HepG2 (cell line): ENCODE results near the gene CORO1A. TPM values are rescaled to one million over a fixed set of nuclear protein-coding genes. Genes with fewer than 3 reads are reported as not detected.

Experiments
- ATAC-seq: fragments of 200-7000 bp; cut with Tn5 transposase; 3 replicates; pipeline ENCODE4 v1.9.1; 2020; ENCODE audit warnings: mild to moderate bottlenecking, moderate library complexity
- BruUV-seq: library from RNA; stranded (reverse); fragments of 400-500 nt; replicated peaks from 2 replicates; lab custom pipeline; 2021; lab: Mats Ljungman, UMichigan
- CTCF ChIA-PET: fragments of 300-600 bp; formaldehyde crosslinking; extraction: SDS; loops from one replicate; lab custom pipeline; 2021; ENCODE audit warnings: low total read pairs, inconsistent platforms, low intra/inter-chr PET ratio; lab: Yijun Ruan, JAX
- POLR2A ChIA-PET: fragments of 350-600 bp; sonication (Branson Sonifier 250); formaldehyde crosslinking; loops from one replicate; lab custom pipeline; 2020; ENCODE audit warnings: antibody characterized with exemption, inconsistent platforms; lab: Yijun Ruan, JAX
- DNase-seq: peaks from one replicate; pipeline ENCODE4 v3.0.0-alpha.2; 2015; ENCODE audit warnings: low spot score
- FAIRE-seq: peaks from 3 replicates; lab custom pipeline; 2011; peaks lifted over from hg19 to GRCh38; lab: Jason Lieb, UNC
- H2AFZ ChIP-seq: one replicate; pipeline ENCODE4 v1.6.1; 2011; ENCODE audit warnings: low read length, inconsistent platforms
- H3K27ac ChIP-seq: fragments of 300-600 bp; 3 replicates; pipeline ENCODE4 v1.8.0; 2011; ENCODE audit warnings: mixed run types, mild to moderate bottlenecking, mixed read lengths, low read length, inconsistent platforms; ENCODE audit not compliant: insufficient read depth; ENCODE audit errors: extremely low read length
- H3K27me3 ChIP-seq, 2 experiments: fragments of 200-600 bp in 1 of 2; 2 replicates in 1 of 2; 3 replicates in 1 of 2; pipeline versions ENCODE4 v1.6.0 to v1.8.0; 2011; ENCODE audit warnings: low read length in 2 of 2, mild to moderate bottlenecking in 2 of 2, moderate library complexity in 2 of 2, inconsistent platforms in 1 of 2; ENCODE audit not compliant: insufficient read depth in 2 of 2, control insufficient read depth in 1 of 2
- H3K36me3 ChIP-seq, 2 experiments: fragments of 200-600 bp in 1 of 2; replicated peaks in 1 of 2; 2 replicates in 1 of 2; 3 replicates in 1 of 2; pipeline versions ENCODE4 v1.5.1 to v1.8.0; 2011; ENCODE audit warnings: low read length in 2 of 2, inconsistent platforms in 1 of 2; ENCODE audit not compliant: insufficient read depth in 2 of 2, control insufficient read depth in 1 of 2
- H3K4me1 ChIP-seq: 2 replicates; pipeline ENCODE4 v1.5.1; 2012; ENCODE audit warnings: low read length, inconsistent platforms; ENCODE audit not compliant: insufficient read depth
- H3K4me2 ChIP-seq: 2 replicates; pipeline ENCODE4 v1.6.0; 2011; ENCODE audit warnings: low read depth, low read length, inconsistent platforms
- H3K4me3 ChIP-seq, 3 experiments: fragments of 200-600 bp in 1 of 3; sonication (generic), shearing (Covaris generic) in 1 of 3; replicated peaks in 1 of 3; 2 replicates each; pipeline ENCODE4 v1.5.1; 2011 to 2016; ENCODE audit warnings: low read length in 3 of 3, inconsistent platforms in 2 of 3, low read depth in 2 of 3, mild to moderate bottlenecking in 2 of 3, control low read depth in 1 of 3, mixed read lengths in 1 of 3; ENCODE audit not compliant: insufficient read depth in 1 of 3
- H3K79me2 ChIP-seq: one replicate; pipeline ENCODE4 v1.6.1; 2011; ENCODE audit warnings: low read length, inconsistent platforms; ENCODE audit not compliant: insufficient read depth
- H3K9ac ChIP-seq: 2 replicates; pipeline ENCODE4 v1.6.0; 2011; ENCODE audit warnings: mild to moderate bottlenecking, low read depth, low read length, inconsistent platforms; ENCODE audit not compliant: insufficient read depth
- H3K9me3 ChIP-seq: 2 replicates; pipeline ENCODE4 v1.5.1; 2012; ENCODE audit warnings: mild to moderate bottlenecking, low read length
- H4K20me1 ChIP-seq: 2 replicates; pipeline ENCODE4 v1.6.0; 2011; ENCODE audit warnings: inconsistent platforms, mild to moderate bottlenecking, low read length, moderate library complexity; ENCODE audit not compliant: insufficient read depth
- ATM ChIP-seq: fragments of 450-650 bp; IDR thresholded peaks from 2 replicates; pipeline ENCODE4 v1.7.1; 2017; ENCODE audit warnings: mild to moderate bottlenecking, borderline replicate concordance
- ELF3 ChIP-seq: IDR thresholded peaks from 2 replicates; pipeline ENCODE4 v1.6.1; 2016; ENCODE audit warnings: missing genetic modification reagents, missing compliant biosample characterization
- GLI4 ChIP-seq: sonication (generic); formaldehyde crosslinking; IDR thresholded peaks from 2 replicates; pipeline ENCODE4 v1.5.1; 2020; ENCODE audit warnings: missing genetic modification reagents, mild to moderate bottlenecking, moderate library complexity, borderline replicate concordance
- HMGA1 ChIP-seq: sonication (generic); formaldehyde crosslinking; conservative IDR thresholded peaks from 2 replicates; pipeline ENCODE4 v1.4.0; 2020; ENCODE audit warnings: missing genetic modification reagents
- NR0B2 ChIP-seq: sonication (generic); formaldehyde crosslinking; IDR thresholded peaks from 2 replicates; pipeline ENCODE4 v1.4.0; 2020; ENCODE audit warnings: mild to moderate bottlenecking, missing genetic modification reagents
- ZNF234 ChIP-seq: sonication (generic); formaldehyde crosslinking; conservative IDR thresholded peaks from 2 replicates; pipeline ENCODE4 v1.5.1; 2020; ENCODE audit warnings: mild to moderate bottlenecking, missing genetic modification reagents
- ZNF800 ChIP-seq: sonication (generic); formaldehyde crosslinking; IDR thresholded peaks from 2 replicates; pipeline ENCODE4 v1.4.0; 2020; ENCODE audit warnings: missing genetic modification reagents
- ZSCAN21 ChIP-seq: sonication (generic); formaldehyde crosslinking; IDR thresholded peaks from 2 replicates; pipeline ENCODE4 v1.8.0; 2022; ENCODE audit warnings: mild to moderate bottlenecking, missing genetic modification reagents, moderate library complexity, borderline replicate concordance
- WGBS: methylation state at CpG from one replicate; pipeline ENCODE4 v1.1.6; 2017; ENCODE audit warnings: low lambda C conversion rate; 5-methylcytosine and 5-hydroxymethylcytosine counted together
- in situ Hi-C: cut with HindIII; loops from 2 replicates; pipeline ENCODE4 v1.10.0; 2017; ENCODE audit warnings: low pct_unique_long_range_greater_than_20kb; ENCODE audit not compliant: extremely low pct_ligation_motif_present
- intact Hi-C: fragments of 100-400 bp; cut with micrococcal nuclease; formaldehyde crosslinking; loops from one replicate; pipeline ENCODE4 v1.10.0; 2022; ENCODE audit not compliant: unreplicated experiment
- polyA plus RNA-seq, 8 experiments: library from polyadenylated mRNA; depleted of rRNA in 3 of 8; stranded (reverse) in 7 of 8; unstranded in 1 of 8; fragments of >200 nt; fragmentation: Illumina TruSeq in 4 of 8; extraction: Trizol in 4 of 8; gene quantifications; 2 replicates each; pipeline versions ENCODE4 v1.2.1 to v1.2.3, GENCODE V29; 2011 to 2016; ENCODE audit warnings: low read depth in 4 of 8, missing spikeins in 1 of 8, mixed read lengths in 1 of 8; ENCODE audit not compliant: insufficient read depth in 1 of 8
- total RNA-seq, 5 experiments: library from RNA; depleted of rRNA; stranded (reverse); fragments of >200 nt; fragmentation: Illumina TruSeq; extraction: Trizol; gene quantifications; 2 replicates each; pipeline ENCODE4 v1.2.3, GENCODE V29; 2016; ENCODE audit warnings: low read depth in 1 of 5
- TF ChIP-seq, protein P1 (sequence below): sonication (generic); formaldehyde crosslinking; IDR thresholded peaks from 2 replicates; pipeline ENCODE4 v1.5.1; 2020; ENCODE audit warnings: mild to moderate bottlenecking, missing genetic modification reagents, moderate library complexity
- TF ChIP-seq, protein P2 (sequence below): sonication (generic); formaldehyde crosslinking; IDR thresholded peaks from 2 replicates; pipeline ENCODE4 v1.5.0; 2020; ENCODE audit warnings: missing genetic modification reagents, mild to moderate bottlenecking, borderline replicate concordance

Gene CORO1A
- total and polyA plus RNA-seq, 2 of the 13 experiments (the other 11 are each of a cell fraction or from before 2014, with no cell fraction given) = 6.5 to 12.9 TPM

- TF ChIP-seq, protein P1, sequence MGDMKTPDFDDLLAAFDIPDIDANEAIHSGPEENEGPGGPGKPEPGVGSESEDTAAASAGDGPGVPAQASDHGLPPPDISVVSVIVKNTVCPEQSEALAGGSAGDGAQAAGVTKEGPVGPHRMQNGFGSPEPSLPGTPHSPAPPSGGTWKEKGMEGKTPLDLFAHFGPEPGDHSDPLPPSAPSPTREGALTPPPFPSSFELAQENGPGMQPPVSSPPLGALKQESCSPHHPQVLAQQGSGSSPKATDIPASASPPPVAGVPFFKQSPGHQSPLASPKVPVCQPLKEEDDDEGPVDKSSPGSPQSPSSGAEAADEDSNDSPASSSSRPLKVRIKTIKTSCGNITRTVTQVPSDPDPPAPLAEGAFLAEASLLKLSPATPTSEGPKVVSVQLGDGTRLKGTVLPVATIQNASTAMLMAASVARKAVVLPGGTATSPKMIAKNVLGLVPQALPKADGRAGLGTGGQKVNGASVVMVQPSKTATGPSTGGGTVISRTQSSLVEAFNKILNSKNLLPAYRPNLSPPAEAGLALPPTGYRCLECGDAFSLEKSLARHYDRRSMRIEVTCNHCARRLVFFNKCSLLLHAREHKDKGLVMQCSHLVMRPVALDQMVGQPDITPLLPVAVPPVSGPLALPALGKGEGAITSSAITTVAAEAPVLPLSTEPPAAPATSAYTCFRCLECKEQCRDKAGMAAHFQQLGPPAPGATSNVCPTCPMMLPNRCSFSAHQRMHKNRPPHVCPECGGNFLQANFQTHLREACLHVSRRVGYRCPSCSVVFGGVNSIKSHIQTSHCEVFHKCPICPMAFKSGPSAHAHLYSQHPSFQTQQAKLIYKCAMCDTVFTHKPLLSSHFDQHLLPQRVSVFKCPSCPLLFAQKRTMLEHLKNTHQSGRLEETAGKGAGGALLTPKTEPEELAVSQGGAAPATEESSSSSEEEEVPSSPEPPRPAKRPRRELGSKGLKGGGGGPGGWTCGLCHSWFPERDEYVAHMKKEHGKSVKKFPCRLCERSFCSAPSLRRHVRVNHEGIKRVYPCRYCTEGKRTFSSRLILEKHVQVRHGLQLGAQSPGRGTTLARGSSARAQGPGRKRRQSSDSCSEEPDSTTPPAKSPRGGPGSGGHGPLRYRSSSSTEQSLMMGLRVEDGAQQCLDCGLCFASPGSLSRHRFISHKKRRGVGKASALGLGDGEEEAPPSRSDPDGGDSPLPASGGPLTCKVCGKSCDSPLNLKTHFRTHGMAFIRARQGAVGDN (CRISPR knock-in tag) = peak; percentile 35; the same call in 1 of the 2 replicates
- TF ChIP-seq, all 625 proteins: peak for 3
These were observed 45.5 kb upstream of the CORO1A start (continued) for GRCh38 chr16:30137897-30138296.

DNA sequence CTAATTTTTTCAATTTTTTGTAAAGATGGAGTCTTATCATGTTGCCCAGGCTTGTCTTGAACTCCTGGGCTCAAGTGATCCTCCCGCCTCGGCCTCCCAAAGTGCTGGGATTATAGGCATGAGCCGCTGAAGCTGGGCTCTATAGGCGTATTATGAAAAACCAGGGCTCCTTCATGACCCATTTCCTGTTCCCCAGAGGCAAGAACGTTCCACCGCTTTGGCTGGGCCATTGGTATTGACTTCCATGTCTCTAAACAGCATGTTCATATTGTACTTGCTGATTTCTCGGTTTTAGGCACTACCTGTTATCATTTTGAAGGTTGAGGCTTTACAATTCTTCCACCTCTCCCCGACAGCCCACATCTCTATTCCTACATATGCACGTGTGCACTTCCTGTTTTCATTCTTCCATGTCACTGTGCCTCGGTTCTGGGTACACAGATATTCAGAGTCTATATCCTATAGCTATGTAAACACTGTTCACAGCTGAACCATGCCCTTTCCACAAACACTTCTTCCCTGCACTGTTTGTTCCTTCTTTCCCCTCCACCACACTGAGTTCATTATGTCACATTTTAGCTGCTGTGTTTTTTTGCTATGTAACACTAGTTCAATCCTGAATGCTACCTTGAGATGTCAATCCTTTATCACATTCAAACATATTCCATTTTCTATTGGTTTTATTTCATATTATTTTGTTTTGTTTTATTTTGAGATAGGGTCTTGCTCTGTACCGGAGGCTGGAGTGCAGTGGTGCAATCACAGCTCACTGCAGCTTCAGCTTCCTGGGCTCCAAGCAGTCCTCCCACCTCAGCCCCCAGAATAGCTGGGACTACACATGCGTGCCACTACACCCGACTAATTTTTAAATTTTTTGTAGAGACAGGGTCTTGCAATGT lies 43.6 kb upstream of the CORO1A start:
- POLR2A ChIA-PET = interaction anchor here (0.6 to 2.3 kb wide), 21 partner anchors 8 to 494 kb away, joined by 3 to 25 read pairs (median 3); partner anchors contain the start of genes ALDOA, CORO1A, DCTPP1 and GDPD3
- intact Hi-C loops (no loop called here), in situ Hi-C loops (no loop called here)
- H3K4me2 ChIP-seq = peak overlapping the region; percentile 64
- no peaks in the 10 kb centered on the region for H3K36me3 ChIP-seq
- CTCF ChIA-PET = no interaction called here
- no peaks in the 10 kb centered on the region for H3K79me2 ChIP-seq
- peak overlapping the region; percentile 1 to 25 (median 8); a peak in 2 of 6 replicates for H3K4me3 ChIP-seq
- H3K9me3 ChIP-seq = no peaks in the 10 kb centered on the region
- H4K20me1 ChIP-seq = no peaks in the 10 kb centered on the region
- 9% methylated on average over 13 of the region's 13 CpGs for WGBS
- peaks cover 90% of the 10 kb centered on the region for H3K4me1 ChIP-seq
- BruUV-seq = TSS peak; percentile 74
- DNase-seq = peak; percentile 98
- no peak overlapping the region for H2AFZ ChIP-seq
- H3K27ac ChIP-seq = peak overlapping the region; percentile 85
- peak; percentile 93 for FAIRE-seq
- no peaks in the 10 kb centered on the region for H3K27me3 ChIP-seq
- peak overlapping the region; percentile 49 for H3K9ac ChIP-seq
- peak; percentile 96 for ATAC-seq
- TF ChIP-seq ZNF234 (CRISPR knock-in tag) (no peak), ELF3 (CRISPR knock-in tag) (peak; percentile 99), NR0B2 (no peak), HMGA1 (CRISPR knock-in tag) (no peak; the same call in 1 of the 2 replicates), GLI4 (CRISPR knock-in tag) (no peak), ZNF800 (CRISPR knock-in tag) (peak; percentile 21; the same call in 1 of the 2 replicates), ATM (0 out of 2 replicates have a peak, but pooled peaks have one; percentile 87), ZSCAN21 (CRISPR knock-in tag) (0 out of 2 replicates have a peak, but pooled peaks have one; percentile 58)
- TF ChIP-seq, protein P2, sequence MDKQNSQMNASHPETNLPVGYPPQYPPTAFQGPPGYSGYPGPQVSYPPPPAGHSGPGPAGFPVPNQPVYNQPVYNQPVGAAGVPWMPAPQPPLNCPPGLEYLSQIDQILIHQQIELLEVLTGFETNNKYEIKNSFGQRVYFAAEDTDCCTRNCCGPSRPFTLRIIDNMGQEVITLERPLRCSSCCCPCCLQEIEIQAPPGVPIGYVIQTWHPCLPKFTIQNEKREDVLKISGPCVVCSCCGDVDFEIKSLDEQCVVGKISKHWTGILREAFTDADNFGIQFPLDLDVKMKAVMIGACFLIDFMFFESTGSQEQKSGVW (CRISPR knock-in tag) = no peak; the same call in 1 of the 2 replicates
